HG03159 (cell line): Measurements from ENCODE around the gene ZNF581.

Experiments used
- ATAC-seq: cut with Tn5 transposase; IDR thresholded peaks from one replicate; pipeline ENCODE4 v1.9.1; 2021; ENCODE audit warnings: mild to moderate bottlenecking, moderate library complexity; ENCODE audit not compliant: unreplicated experiment

Gene ZNF581

DNA sequence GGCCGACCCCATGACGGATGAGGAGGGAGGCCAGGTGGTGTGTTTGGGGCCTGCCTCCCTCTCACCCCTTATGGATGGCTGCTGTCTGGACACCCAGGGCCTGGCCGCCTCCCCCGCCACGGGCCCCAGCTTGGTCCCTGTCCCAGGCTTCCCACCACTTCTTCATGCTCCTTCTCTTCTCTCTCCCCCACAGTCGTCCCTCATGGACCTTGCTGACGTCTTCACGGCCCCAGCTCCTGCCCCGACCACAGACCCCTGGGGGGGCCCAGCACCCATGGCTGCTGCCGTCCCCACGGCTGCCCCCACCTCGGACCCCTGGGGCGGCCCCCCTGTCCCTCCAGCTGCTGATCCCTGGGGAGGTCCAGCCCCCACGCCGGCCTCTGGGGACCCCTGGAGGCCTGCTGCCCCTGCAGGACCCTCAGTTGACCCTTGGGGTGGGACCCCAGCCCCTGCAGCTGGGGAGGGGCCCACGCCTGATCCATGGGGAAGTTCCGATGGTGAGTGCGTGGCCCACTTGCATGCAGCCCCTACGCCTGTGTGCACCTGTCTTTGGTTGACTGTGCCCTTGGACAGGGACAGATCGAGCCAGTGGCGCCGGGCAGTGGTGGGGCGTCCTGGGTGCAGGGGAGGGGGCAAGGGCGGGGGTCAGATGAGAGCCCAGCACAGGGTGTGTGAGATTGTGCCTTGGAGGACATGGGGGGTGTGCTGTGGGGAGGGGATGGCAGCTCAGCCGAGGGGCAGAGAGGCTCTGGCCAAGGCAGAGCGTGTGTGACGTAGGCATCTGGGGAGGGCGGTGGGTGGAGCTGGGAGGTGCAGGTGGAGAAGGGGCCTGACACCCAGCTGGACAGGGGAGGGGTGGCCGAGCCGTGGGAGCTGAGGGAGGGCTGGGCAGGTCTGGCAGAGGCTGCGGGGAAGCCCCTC lies 48.4 kb downstream of the ZNF581 start:
- no peak for ATAC-seq

- ATAC-seq: no peak
Measured at GRCh38 chr19:55692681-55693081, 49.2 kb downstream of the ZNF581 start.

DNA sequence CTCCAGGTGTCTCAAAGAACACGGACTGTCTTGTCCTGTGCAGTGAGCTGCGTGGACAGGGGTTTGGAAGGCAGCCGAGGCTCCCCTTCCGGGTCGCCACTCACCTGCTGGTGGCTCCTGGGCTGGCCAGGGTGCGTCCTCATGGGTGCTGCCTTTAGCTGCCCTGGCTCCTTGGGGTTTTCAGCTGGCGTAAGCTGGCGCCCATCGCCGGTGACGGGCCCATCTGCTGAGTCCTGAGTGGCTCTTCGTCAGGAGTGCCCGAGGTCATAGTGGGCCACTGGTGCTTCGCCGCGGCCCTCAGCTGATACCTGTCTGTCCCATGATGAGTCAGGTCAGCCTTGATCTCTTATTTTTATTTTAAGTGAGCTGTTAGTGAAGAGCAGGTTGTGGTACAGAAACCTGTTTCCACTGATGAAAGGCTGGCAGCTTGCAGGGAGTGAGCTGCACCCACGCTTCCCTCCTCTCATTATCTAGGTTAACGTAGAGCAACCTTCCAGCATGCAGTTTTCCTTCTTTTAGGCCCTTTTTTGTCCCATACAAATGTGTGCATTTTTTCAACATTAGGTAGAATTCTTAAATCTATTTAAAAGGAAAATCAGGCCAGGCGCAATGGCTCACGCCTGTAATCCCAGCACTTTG lies 50.0 kb downstream of the ZNF581 start:
- no peak for ATAC-seq

GRCh38 chr19:55694241-55694655 lies 50.8 kb downstream of the ZNF581 start:
- no peak for ATAC-seq

DNA sequence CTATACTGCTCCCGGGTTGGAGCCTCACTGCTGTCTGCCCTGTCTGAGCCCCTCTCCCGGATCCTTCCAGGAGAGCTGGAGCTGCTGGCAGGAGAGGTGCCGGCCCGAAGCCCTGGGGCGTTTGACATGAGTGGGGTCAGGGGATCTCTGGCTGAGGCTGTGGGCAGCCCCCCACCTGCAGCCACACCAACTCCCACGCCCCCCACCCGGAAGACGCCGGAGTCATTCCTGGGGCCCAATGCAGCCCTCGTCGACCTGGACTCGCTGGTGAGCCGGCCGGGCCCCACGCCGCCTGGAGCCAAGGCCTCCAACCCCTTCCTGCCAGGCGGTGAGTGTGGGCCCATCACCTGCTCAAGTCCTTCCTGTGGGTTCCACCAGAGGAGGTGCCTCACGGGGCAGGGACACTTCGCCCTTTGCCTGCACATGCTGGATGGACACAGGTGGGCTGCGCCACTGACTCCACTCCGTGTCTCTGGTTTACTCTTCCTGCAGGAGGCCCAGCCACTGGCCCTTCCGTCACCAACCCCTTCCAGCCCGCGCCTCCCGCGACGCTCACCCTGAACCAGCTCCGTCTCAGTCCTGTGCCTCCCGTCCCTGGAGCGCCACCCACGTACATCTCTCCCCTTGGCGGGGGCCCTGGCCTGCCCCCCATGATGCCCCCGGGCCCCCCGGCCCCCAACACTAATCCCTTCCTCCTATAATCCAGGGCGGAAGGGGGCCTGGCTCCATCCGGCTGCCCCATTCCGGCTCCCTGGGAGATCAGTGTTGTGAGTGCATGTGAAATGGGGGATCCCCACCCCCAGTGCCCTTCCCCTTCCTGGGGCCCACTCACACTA lies 51.4 kb downstream of the ZNF581 start:
- ATAC-seq: no peak
